ENCODE results near the gene ARL17B.
"Not testable (repeated sequence)": the region's sequence is repeated elsewhere in the genome, so short reads cannot be mapped to it uniquely, and the experiment has no call there.

The ARL17B gene

DNA sequence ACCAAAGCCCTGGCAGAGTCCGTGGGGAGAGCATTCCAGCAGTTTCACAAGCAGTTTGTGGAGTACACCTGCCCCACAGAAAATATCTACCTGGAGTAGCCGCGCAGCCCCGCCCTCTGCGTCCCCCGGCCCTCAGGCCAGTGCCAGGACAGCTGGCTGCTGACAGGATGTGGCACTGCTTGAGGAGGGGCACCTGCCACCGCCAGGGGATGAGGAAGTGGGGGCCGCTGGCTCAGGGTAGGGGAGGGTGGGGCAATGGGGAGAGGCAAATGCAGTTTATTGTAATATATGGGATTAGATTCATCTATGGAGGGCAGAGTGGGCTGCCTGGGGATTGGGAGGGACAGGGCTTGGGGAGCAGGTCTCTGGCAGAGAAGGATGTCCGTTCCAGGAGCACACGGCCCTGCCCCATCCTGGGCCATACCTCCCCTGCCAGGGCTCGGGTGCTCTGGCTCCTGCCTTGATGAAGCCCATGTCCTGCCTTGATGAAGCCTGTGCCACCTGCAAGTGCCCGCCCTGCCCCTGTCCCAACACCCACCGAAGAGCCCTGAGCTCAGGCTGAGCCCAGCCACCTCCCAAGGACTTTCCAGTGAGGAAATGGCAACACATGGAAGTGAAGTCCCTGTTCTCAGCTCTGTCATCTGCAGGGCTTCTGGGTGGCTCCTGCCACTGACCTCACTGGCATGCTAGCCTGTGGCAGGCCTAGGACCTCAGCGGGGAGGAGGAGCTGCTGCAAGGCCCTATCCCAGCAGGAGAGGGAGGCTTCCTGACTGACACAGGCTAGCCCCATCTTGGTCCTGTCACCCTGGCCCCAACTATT lies 116.4 kb downstream of the ARL17B start:
- not testable (repeated sequence) for H3K36me3 ChIP-seq (ENCODE audit: insufficient read depth, insufficient read length, low read length); H3K9me3 ChIP-seq (ENCODE audit: insufficient read depth, low read length); H3K4me3 ChIP-seq (ENCODE audit: insufficient read length, low read depth); H3K27me3 ChIP-seq (ENCODE audit: insufficient read depth, insufficient read length); H3K9ac ChIP-seq (ENCODE audit: insufficient read length, low read depth); H3K4me1 ChIP-seq (ENCODE audit: insufficient read depth, insufficient read length); DNase-seq (ENCODE audit: low read depth, low spot score)

DNA sequence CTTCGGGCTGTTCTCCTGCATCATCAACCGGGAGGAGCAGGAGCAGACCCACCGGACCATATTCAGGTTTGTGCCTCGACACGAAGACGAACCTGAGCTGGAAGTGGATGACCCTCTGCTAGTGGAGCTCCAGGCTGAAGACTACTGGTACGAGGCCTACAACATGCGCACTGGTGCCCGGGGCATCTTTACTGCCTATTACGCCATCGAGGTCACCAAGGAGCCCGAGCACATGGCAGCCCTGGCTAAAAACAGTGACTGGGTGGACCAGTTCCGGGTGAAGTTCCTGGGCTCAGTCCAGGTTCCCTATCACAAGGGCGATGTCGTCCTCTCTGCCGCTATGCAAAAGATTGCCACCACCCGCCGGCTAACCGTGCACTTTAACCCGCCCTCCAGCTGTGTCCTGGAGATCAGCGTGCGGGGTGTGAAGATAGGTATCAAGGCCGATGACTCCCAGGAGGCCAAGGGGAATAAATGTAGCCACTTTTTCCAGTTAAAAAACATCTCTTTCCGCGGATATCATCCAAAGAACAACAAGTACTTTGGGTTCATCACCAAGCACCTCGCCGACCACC lies 117.1 kb downstream of the ARL17B start:
- not testable (repeated sequence) for DNase-seq (ENCODE audit: low read depth, low spot score)

DNA sequence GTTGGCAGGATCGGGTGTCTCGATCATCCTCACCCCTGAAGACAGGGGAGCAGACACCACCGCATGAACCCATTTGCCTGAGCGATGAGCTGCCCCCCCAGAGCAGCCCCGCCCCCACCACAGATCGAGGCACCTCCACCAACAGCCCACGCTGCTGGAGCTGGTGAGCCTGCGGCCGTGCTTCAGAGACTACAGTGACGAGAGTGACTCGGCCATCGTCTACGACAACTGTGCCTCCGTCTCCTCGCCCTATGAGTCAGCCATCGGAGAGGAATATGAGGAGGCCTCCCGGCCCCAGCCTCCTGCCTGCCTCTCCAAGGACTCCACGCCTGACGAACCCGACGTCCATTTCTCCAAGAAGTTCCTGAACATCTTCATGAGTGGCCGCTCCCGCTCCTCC lies 117.6 kb downstream of the ARL17B start:
- not testable (repeated sequence) for H3K4me3 ChIP-seq (ENCODE audit: insufficient read length, low read depth); H3K9me3 ChIP-seq (ENCODE audit: insufficient read depth, low read length); H3K27me3 ChIP-seq (ENCODE audit: insufficient read depth, insufficient read length); DNase-seq (ENCODE audit: low read depth, low spot score); H3K36me3 ChIP-seq (ENCODE audit: insufficient read depth, insufficient read length, low read length); H3K4me1 ChIP-seq (ENCODE audit: insufficient read depth, insufficient read length); H3K9ac ChIP-seq (ENCODE audit: insufficient read length, low read depth)

More for the DNA sequence above, 117.1 kb downstream of the ARL17B start:
- not testable (repeated sequence) for H3K36me3 ChIP-seq (ENCODE audit: insufficient read depth, insufficient read length, low read length); H3K4me3 ChIP-seq (ENCODE audit: insufficient read length, low read depth); H3K4me1 ChIP-seq (ENCODE audit: insufficient read depth, insufficient read length); H3K9ac ChIP-seq (ENCODE audit: insufficient read length, low read depth); H3K27me3 ChIP-seq (ENCODE audit: insufficient read depth, insufficient read length); H3K9me3 ChIP-seq (ENCODE audit: insufficient read depth, low read length)

DNA sequence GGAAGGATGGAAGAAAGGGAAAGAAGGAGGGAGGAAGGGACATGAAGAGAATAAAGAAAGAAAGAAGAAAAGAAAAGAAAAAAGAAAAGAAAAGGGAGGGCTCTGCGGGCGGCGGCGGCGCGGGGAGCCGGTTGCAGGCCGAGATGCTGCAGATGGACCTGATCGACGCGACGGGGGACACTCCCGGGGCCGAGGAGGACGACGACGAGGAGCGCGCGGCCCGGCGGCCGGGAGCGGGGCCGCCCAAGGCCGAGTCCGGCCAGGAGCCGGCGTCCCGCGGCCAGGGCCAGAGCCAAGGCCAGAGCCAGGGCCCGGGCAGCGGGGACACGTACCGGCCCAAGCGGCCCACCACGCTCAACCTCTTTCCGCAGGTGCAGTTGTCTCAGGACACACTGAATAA lies 118.1 kb downstream of the ARL17B start:
- H3K4me3 ChIP-seq (ENCODE audit: insufficient read length, low read depth); H3K9ac ChIP-seq (ENCODE audit: insufficient read length, low read depth); DNase-seq (ENCODE audit: low read depth, low spot score): not testable (repeated sequence)

DNA sequence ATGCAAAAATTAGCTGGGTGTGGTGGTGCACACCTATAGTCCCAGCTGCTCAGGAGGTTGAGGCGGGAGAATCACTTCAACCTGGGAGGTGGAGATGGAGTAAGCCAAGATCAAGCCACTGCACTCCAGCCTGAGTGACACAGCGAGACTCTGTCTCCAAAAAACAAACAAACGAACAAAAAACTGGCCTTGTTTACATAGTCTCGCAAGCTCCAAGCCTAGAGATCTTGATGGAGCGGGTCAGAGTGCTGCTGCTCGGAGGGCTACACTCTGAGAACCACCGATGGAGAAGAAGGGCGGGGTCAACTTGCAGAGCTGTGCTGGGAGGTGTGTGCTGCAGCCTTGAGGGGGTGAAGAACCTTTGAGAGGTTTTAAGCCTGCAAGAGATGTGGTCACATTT lies 130.2 kb downstream of the ARL17B start:
- H3K4me1 ChIP-seq (ENCODE audit: insufficient read depth, insufficient read length); H3K9me3 ChIP-seq (ENCODE audit: insufficient read depth, low read length); H3K36me3 ChIP-seq (ENCODE audit: insufficient read depth, insufficient read length, low read length); H3K27me3 ChIP-seq (ENCODE audit: insufficient read depth, insufficient read length); H3K9ac ChIP-seq (ENCODE audit: insufficient read length, low read depth); DNase-seq (ENCODE audit: low read depth, low spot score); H3K4me3 ChIP-seq (ENCODE audit: insufficient read length, low read depth): not testable (repeated sequence)

More for the DNA sequence above, 118.1 kb downstream of the ARL17B start:
- H3K9me3 ChIP-seq (ENCODE audit: insufficient read depth, low read length); H3K36me3 ChIP-seq (ENCODE audit: insufficient read depth, insufficient read length, low read length); H3K27me3 ChIP-seq (ENCODE audit: insufficient read depth, insufficient read length); H3K4me1 ChIP-seq (ENCODE audit: insufficient read depth, insufficient read length): not testable (repeated sequence)

DNA sequence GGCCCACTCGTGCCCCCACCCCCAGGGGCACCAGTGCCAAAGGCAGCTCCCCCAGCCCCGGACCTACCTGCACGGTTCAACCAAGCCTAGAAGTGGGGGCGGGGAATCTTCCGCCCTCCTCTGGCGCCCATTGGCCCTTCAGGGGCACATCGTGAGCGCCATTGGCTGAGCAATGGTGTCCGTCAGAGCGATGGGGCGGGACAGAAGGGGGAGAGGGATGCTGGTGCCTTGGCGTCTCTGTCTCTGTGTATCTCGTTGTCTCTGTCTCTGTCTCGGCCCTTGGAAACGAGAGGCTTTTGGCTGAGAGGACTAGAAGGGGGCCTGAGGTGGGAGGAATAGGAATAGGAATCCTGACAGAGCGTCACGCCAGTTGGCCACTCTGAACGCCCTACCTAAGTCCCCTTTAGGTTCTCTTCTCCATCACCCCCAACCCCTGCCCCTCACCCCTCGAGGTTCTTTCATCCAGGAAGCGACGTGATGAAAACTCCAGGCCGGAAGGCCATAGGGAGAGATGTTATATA lies 136.2 kb downstream of the ARL17B start:
- H3K36me3 ChIP-seq (ENCODE audit: insufficient read depth, insufficient read length, low read length); H3K27me3 ChIP-seq (ENCODE audit: insufficient read depth, insufficient read length): not testable (repeated sequence)

DNA sequence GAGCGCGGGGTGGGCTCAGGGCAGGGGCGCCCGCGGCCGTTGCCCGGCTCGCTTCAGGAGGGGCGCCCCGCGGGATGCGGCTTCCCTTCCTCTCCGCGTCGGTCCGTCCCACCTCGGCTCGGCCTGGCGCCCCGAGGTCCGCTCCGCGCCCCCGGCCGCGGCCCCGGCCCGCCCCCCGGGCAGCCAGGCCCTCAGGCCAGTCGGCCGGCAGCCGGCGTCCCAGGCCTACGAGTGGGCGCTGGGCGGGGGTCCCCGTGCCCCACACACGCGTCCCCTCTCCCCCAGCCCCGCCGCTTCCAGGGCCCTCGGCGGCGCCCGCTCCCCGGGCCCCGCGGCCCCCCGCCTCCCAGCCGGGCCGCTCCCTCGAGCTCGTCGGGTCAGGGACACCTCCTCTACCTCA lies 136.7 kb downstream of the ARL17B start:
- H3K9me3 ChIP-seq (ENCODE audit: insufficient read depth, low read length); DNase-seq (ENCODE audit: low read depth, low spot score); H3K27me3 ChIP-seq (ENCODE audit: insufficient read depth, insufficient read length); H3K4me1 ChIP-seq (ENCODE audit: insufficient read depth, insufficient read length); H3K9ac ChIP-seq (ENCODE audit: insufficient read length, low read depth); H3K36me3 ChIP-seq (ENCODE audit: insufficient read depth, insufficient read length, low read length): not testable (repeated sequence)
- H3K4me3 ChIP-seq (ENCODE audit: insufficient read length, low read depth): peak overlapping the region; percentile 34

More for the DNA sequence above, 136.2 kb downstream of the ARL17B start:
- H3K4me1 ChIP-seq (ENCODE audit: insufficient read depth, insufficient read length); H3K9me3 ChIP-seq (ENCODE audit: insufficient read depth, low read length); H3K9ac ChIP-seq (ENCODE audit: insufficient read length, low read depth): not testable (repeated sequence)
- peak overlapping the region; percentile 34 for H3K4me3 ChIP-seq (ENCODE audit: insufficient read length, low read depth)
- DNase-seq (ENCODE audit: low read depth, low spot score): peak; percentile 68

All from NT2/D1 (cell line).